ENCODE measurements around the gene ZBTB32.

Gene ZBTB32

DNA sequence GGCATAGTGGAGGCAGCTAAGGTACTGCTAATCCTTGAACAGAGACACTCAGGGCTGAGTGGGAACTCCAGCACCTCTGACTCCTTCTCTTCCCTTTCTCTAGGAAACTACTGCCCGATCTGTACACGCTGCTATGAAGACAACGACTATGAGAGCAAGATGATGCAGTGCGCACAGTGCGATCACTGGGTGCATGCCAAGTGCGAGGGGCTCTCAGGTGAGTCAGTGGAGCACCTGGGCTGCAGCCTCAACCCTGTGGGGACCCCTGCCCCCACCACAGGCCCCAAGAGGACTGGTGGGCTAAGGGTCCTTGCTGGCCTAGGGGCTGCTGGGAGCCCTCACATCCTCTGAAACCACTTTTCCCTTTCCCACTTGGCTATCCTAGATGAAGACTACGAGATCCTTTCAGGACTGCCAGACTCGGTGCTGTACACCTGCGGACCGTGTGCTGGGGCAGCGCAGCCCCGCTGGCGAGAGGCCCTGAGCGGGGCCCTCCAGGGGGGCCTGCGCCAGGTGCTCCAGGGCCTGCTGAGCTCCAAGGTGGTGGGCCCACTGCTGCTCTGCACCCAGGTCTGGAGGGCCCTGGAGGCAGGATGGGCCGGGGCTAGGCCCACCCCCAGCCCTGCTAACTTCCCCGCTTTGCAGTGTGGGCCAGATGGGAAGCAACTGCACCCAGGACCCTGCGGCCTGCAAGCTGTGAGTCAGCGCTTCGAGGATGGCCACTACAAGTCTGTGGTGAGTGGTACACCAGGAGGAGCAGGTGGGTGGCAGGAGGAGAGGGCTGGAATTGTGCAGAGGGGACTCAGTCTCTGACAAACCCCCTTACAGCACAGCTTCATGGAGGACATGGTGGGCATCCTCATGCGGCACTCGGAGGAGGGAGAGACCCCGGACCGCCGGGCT, 22.9 kb downstream of the ZBTB32 start:
- peaks cover 100% of the 10 kb centered on the region in 2 experiments for H3K36me3 ChIP-seq (ENCODE audit: control insufficient read depth in 2 of 2, insufficient read depth in 1 of 2, low read length in 2 of 2)
- POLR2A ChIA-PET: interaction anchor here (0.6 to 13.6 kb wide), 7 partner anchors 9 to 83 kb away, joined by 3 to 204 read pairs (median 5); partner anchors contain the start of genes LIN37, PSENEN and U2AF1L4
- no peak overlapping the region for H3K4me3 ChIP-seq (ENCODE audit: low read depth, low read length)
- TF ChIP-seq ZNF747 (tag by site-specific recombination; IDR thresholded peaks at IDR 0.05): no peak
- TF ChIP-seq, protein P1, sequence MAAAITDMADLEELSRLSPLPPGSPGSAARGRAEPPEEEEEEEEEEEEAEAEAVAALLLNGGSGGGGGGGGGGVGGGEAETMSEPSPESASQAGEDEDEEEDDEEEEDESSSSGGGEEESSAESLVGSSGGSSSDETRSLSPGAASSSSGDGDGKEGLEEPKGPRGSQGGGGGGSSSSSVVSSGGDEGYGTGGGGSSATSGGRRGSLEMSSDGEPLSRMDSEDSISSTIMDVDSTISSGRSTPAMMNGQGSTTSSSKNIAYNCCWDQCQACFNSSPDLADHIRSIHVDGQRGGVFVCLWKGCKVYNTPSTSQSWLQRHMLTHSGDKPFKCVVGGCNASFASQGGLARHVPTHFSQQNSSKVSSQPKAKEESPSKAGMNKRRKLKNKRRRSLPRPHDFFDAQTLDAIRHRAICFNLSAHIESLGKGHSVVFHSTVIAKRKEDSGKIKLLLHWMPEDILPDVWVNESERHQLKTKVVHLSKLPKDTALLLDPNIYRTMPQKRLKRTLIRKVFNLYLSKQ (tag by site-specific recombination; IDR thresholded peaks at IDR 0.05; ENCODE audit: borderline replicate concordance): no peak
- TF ChIP-seq ZNF654 (tag by site-specific recombination; IDR thresholded peaks at IDR 0.05; ENCODE audit: low read depth): no peak
- no peak for TF ChIP-seq ZNF529 (tag by site-specific recombination; IDR thresholded peaks at IDR 0.05; ENCODE audit: insufficient replicate concordance)
- no peak for TF ChIP-seq ZNF555 (tag by site-specific recombination; conservative IDR thresholded peaks at IDR 0.05)
- TF ChIP-seq ZBTB10 (tag by site-specific recombination; IDR thresholded peaks at IDR 0.05): no peak
- no peak for TF ChIP-seq ZBTB17 (tag by site-specific recombination; IDR thresholded peaks at IDR 0.05)
- no peak for TF ChIP-seq ZNF76 (tag by site-specific recombination; IDR thresholded peaks at IDR 0.05; ENCODE audit: borderline replicate concordance, low read depth)
- no peak for TF ChIP-seq SP3 (tag by site-specific recombination; IDR thresholded peaks at IDR 0.05)
- TF ChIP-seq ZNF629 (tag by site-specific recombination; IDR thresholded peaks at IDR 0.05): no peak
- TF ChIP-seq ELK4 (IDR thresholded peaks at IDR 0.05; ENCODE audit: borderline replicate concordance, low read depth, low read length): no peak
- no peak for TF ChIP-seq ZNF544 (tag by site-specific recombination; IDR thresholded peaks at IDR 0.05)
- no peak for TF ChIP-seq ZNF510 (tag by site-specific recombination; IDR thresholded peaks at IDR 0.05; ENCODE audit: insufficient replicate concordance)
- TF ChIP-seq, protein P2, sequence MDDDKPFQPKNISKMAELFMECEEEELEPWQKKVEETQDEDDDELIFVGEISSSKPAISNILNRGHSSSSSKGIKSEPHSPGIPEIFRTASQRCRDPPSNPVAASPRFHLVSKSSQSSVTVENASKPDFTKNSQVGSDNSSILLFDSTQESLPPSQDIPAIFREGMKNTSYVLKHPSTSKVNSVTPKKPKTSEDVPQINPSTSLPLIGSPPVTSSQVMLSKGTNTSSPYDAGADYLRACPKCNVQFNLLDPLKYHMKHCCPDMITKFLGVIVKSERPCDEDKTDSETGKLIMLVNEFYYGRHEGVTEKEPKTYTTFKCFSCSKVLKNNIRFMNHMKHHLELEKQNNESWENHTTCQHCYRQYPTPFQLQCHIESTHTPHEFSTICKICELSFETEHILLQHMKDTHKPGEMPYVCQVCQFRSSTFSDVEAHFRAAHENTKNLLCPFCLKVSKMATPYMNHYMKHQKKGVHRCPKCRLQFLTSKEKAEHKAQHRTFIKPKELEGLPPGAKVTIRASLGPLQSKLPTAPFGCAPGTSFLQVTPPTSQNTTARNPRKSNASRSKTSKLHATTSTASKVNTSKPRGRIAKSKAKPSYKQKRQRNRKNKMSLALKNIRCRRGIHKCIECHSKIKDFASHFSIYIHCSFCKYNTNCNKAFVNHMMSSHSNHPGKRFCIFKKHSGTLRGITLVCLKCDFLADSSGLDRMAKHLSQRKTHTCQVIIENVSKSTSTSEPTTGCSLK (tag by site-specific recombination; IDR thresholded peaks at IDR 0.05): no peak
- no peak for TF ChIP-seq TRIM28 (IDR thresholded peaks at IDR 0.05; ENCODE audit: borderline replicate concordance, low read length)
- TF ChIP-seq, protein P3, sequence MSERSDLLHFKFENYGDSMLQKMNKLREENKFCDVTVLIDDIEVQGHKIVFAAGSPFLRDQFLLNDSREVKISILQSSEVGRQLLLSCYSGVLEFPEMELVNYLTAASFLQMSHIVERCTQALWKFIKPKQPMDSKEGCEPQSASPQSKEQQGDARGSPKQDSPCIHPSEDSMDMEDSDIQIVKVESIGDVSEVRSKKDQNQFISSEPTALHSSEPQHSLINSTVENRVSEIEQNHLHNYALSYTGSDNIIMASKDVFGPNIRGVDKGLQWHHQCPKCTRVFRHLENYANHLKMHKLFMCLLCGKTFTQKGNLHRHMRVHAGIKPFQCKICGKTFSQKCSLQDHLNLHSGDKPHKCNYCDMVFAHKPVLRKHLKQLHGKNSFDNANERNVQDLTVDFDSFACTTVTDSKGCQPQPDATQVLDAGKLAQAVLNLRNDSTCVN (tag by site-specific recombination; optimal IDR thresholded peaks at IDR 0.05): no peak
- TF ChIP-seq ZNF350 (tag by site-specific recombination; IDR thresholded peaks at IDR 0.05): no peak
- no peak for TF ChIP-seq ZNF146 (tag by site-specific recombination; IDR thresholded peaks at IDR 0.05)
- H3K4me1 ChIP-seq (ENCODE audit: control insufficient read depth, insufficient read depth, low read length): no peaks in the 10 kb centered on the region
- no peaks in the 10 kb centered on the region for H3K9me3 ChIP-seq (ENCODE audit: control insufficient read depth, insufficient read depth, low read depth, low read length)
- CTCF ChIA-PET: interaction anchor here (0.9 to 1.9 kb wide), 4 partner anchors 9 to 217 kb away, joined by 3 to 7 read pairs (median 4); no protein-coding TSS in a partner anchor
- H3K27ac ChIP-seq (ENCODE audit: extremely low read depth, low read depth, low read length): peak overlapping the region; percentile 31; the same call in 1 of the 2 replicates

All from HEK293 (cell line).